ENCODE measurements around the gene RCOR1.
A peak's percentile ranks its signal among the peaks of the same experiment; 100 is the strongest.

Gene RCOR1

DNA sequence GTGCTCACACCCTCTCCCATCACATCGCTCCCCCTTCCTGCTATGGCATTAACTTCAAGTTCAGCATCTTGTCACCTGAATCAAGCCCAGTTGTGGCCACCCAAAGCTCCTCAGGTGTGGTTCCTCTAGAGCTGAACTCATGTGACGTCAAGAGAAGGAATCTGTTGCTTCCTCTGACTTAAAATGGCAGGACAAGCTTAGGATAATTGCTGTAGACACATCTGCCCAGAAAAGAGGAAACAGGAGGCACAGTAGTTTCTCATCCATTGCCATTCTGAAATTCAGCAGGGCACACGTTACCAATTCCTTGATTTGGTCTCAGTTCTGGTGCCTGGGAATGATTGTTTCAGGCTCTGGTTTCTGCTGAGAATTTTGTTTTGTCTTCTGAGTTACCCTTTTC is 52.1 kb downstream of the RCOR1 start:
- TF ChIP-seq, protein P1, sequence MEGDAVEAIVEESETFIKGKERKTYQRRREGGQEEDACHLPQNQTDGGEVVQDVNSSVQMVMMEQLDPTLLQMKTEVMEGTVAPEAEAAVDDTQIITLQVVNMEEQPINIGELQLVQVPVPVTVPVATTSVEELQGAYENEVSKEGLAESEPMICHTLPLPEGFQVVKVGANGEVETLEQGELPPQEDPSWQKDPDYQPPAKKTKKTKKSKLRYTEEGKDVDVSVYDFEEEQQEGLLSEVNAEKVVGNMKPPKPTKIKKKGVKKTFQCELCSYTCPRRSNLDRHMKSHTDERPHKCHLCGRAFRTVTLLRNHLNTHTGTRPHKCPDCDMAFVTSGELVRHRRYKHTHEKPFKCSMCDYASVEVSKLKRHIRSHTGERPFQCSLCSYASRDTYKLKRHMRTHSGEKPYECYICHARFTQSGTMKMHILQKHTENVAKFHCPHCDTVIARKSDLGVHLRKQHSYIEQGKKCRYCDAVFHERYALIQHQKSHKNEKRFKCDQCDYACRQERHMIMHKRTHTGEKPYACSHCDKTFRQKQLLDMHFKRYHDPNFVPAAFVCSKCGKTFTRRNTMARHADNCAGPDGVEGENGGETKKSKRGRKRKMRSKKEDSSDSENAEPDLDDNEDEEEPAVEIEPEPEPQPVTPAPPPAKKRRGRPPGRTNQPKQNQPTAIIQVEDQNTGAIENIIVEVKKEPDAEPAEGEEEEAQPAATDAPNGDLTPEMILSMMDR (IDR thresholded peaks at IDR 0.05; ENCODE audit: low read depth, low read length), result no peak
- no peak for DNase-seq
- Histone ChIP-seq H3K4me3 (ENCODE audit: low read depth, low read length) (no peak overlapping the region), H3K36me3 (no peaks in the 10 kb centered on the region), H3K27ac (no peak overlapping the region), H3K9me3 (ENCODE audit: severe bottlenecking) (no peaks in the 10 kb centered on the region), H3K27me3 (ENCODE audit: insufficient read depth, low read depth, severe bottlenecking) (no peaks in the 10 kb centered on the region)

DNA sequence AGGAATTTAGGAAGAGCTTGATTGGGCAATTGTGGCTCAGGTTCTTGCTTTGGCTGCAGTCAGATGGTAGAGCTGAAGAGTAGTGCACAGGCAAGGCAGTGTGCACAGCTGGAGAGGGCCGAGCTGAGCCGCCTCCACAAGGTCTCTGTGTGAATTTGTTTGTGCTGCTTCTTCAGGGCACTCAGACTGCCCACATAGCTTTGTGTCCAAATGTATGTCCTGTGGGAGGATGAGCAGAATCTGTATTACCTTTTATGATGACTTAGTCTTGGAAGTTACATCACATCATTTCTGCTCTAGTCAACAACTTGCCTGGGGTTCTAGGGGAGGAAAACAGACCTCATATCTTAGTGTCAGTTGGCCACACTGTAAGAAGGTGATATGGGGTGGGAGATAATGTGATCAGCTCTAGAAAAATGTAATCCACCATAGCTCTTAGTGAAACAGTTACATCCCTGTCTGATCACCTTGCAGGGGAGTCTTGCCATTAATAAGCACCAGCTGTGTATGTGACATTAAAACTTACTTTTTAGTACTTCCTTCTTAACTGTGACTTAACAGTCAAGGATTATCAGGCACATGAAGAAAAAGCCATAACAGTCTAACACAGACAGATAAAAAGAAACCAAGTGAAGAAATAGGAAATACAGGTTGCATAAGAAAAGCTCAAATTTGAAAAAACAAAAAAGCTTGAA is 53.4 kb downstream of the RCOR1 start:
- no peaks in the 10 kb centered on the region for H3K27me3 ChIP-seq (ENCODE audit: insufficient read depth, low read depth, severe bottlenecking)
- no peak overlapping the region for H3K4me3 ChIP-seq (ENCODE audit: low read depth, low read length)
- no peaks in the 10 kb centered on the region for H3K36me3 ChIP-seq
- no peak for DNase-seq
- no peaks in the 10 kb centered on the region for H3K9me3 ChIP-seq (ENCODE audit: severe bottlenecking)
- H3K27ac ChIP-seq, result no peak overlapping the region
- TF ChIP-seq, protein P1 (IDR thresholded peaks at IDR 0.05; ENCODE audit: low read depth, low read length), result no peak

DNA sequence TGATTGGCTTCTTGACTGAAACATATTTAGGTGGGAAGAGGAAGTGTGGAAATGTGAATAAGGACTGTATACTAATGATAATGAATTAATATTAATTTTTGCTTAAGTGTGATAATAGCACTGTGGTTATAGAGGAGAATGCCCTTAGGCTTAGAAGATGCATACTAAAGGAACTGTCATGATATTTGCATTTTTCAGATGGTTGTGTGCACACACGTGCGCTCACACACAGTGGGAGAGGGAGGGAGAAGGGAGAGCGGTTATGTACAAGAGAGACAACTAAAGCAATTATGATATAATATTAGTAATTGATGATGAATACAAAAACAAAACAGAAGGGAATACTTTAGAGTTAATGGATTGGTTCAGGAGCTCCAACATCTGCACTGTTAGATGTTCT is 54.2 kb downstream of the RCOR1 start:
- Histone ChIP-seq H3K27me3 (ENCODE audit: insufficient read depth, low read depth, severe bottlenecking) (no peaks in the 10 kb centered on the region), H3K27ac (no peak overlapping the region), H3K4me3 (ENCODE audit: low read depth, low read length) (no peak overlapping the region), H3K9me3 (ENCODE audit: severe bottlenecking) (no peaks in the 10 kb centered on the region), H3K36me3 (no peaks in the 10 kb centered on the region)
- no peak for DNase-seq
- TF ChIP-seq, protein P1 (IDR thresholded peaks at IDR 0.05; ENCODE audit: low read depth, low read length), result no peak

DNA sequence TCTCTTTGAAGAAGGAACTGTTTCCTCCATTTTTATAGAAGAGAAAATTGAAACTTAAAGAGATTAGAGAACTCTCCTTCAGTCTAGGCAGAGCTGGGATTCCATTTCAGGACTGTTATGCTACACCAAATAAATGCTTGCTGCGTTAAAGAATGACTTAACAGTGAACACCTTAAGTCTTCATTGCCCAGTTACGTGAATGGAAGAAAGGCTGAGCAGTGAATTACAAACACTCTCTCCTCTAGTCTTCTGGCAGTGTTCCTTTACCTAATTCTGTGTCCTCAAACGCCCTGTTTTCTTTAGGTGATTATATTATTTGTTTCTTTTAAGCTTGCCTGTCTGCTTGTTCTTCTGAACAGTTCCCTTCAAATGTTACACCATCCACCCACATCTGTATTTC is 59.7 kb downstream of the RCOR1 start:
- TF ChIP-seq, protein P1 (IDR thresholded peaks at IDR 0.05; ENCODE audit: low read depth, low read length), result no peak
- Histone ChIP-seq H3K27me3 (ENCODE audit: insufficient read depth, low read depth, severe bottlenecking) (no peaks in the 10 kb centered on the region), H3K4me3 (ENCODE audit: low read depth, low read length) (no peak overlapping the region), H3K9me3 (ENCODE audit: severe bottlenecking) (peaks cover 2% of the 10 kb centered on the region), H3K27ac (0 out of 2 replicates have a peak overlapping the region, but pooled peaks have one; percentile 11), H3K36me3 (no peaks in the 10 kb centered on the region)
- DNase-seq, result no peak

DNA sequence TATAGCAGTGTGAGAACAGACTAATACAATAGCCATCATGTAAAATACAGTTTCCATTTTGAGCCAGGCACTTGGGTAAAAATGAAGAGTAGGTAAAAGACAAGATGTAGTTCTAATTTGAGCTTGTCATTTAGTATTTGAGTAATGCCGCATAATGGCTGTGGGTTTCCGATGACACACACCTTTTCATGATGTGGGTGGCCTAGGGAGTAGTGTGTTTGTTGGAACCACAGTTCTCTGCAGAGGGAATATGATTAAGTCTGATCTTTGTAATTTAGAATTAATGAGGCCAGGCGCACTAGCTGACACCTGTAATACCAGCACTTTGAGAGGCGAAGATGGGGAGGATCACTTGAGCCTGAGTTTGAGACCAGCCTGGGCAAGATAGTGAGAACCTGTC is 61.8 kb downstream of the RCOR1 start:
- Histone ChIP-seq H3K27me3 (ENCODE audit: insufficient read depth, low read depth, severe bottlenecking) (no peaks in the 10 kb centered on the region), H3K9me3 (ENCODE audit: severe bottlenecking) (peaks cover 2% of the 10 kb centered on the region), H3K27ac (no peak overlapping the region), H3K36me3 (no peaks in the 10 kb centered on the region), H3K4me3 (ENCODE audit: low read depth, low read length) (no peak overlapping the region)
- DNase-seq, result no peak
- TF ChIP-seq, protein P1 (IDR thresholded peaks at IDR 0.05; ENCODE audit: low read depth, low read length), result no peak

DNA sequence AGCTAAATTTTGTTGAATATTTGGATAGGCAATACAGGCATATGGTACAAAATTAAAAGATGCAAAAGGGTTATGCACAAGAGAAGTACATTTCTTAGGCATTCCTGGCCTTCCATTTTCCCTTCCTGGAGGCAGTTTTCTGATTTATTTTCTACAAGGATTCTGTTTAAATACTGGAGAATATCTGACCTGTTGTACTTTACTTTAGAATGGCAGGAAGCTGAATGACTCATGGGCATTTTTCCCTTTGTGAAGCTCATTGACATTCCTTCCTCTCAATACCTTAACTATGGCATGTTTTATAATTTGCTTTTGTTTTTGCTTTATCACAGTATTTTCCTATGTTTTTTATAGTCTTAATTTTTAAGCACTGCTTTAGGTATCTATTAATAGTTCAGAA is 62.7 kb downstream of the RCOR1 start:
- H3K9me3 ChIP-seq (ENCODE audit: severe bottlenecking), result peaks cover 2% of the 10 kb centered on the region
- DNase-seq, result no peak
- TF ChIP-seq, protein P1 (IDR thresholded peaks at IDR 0.05; ENCODE audit: low read depth, low read length), result no peak
- H3K27ac ChIP-seq, result no peak overlapping the region
- no peak overlapping the region for H3K4me3 ChIP-seq (ENCODE audit: low read depth, low read length)
- no peaks in the 10 kb centered on the region for H3K27me3 ChIP-seq (ENCODE audit: insufficient read depth, low read depth, severe bottlenecking)
- no peaks in the 10 kb centered on the region for H3K36me3 ChIP-seq

All from WERI-Rb-1 (cell line).